A204.1 (cell line): ENCODE measurements around the gene ACVR2B.
"Not testable (repeated sequence)": the region's sequence is repeated elsewhere in the genome, so short reads cannot be mapped to it uniquely, and the experiment has no call there.

Experiments
- FAIRE-seq: peaks from 2 replicates; lab custom pipeline; 2012; peaks lifted over from hg19 to GRCh38; lab: Jason Lieb, UNC

The ACVR2B gene

GRCh38 chr3:38453075-38453912 lies at the start of gene ACVR2B:
Gene ACVR2B (plus strand): TSS chr3:38453890. CDS start chr3:38454323, 433 bp downstream.
- no peak for FAIRE-seq

DNA sequence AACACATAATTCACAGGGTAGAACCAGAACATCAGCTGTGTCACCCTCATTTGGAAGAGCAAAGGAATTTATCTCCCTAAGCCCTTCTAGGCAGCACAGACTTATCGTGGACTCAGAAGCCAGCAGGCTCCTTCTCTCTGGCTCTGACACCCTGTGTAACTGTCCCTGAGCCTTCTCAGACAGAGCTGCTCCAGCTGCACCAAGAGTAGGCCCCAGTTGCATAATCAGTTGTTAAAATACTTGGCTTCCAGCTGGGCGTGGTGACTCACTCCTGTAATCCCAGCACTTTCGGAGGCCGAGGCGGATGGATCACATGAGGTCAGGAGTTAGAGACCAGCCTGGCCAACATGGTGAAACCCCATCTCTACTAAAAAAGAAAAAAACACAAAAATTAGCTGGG lies 49.4 kb upstream of the ACVR2B start:
- FAIRE-seq: no peak

GRCh38 chr3:38411591-38411990 lies 42.1 kb upstream of the ACVR2B start:
- no peak for FAIRE-seq

DNA sequence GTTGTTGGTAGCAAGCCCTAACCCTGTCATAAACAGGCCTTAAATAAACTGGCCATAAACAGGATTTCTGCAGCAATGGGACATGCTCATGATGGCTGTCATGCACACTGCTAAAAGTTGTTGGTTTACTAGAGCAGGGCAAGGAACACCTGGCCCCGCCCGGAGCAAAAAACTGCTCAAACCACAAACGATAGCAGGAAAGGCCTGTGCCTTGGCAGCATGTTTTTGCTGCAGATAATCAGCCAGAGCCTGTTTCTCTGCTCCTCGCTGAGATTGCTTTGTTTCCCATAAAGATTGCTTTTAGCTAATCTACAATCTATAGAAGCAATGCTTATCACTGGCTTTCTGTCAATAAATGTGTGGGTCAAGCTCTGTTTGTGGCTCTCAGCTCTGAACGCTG lies 32.9 kb upstream of the ACVR2B start:
- FAIRE-seq: not testable (repeated sequence)

GRCh38 chr3:38421679-38422336 lies 31.9 kb upstream of the ACVR2B start:
- no peak for FAIRE-seq

GRCh38 chr3:38426798-38427426 lies 26.8 kb upstream of the ACVR2B start:
- not testable (repeated sequence) for FAIRE-seq

GRCh38 chr3:38432871-38433658 lies 20.6 kb upstream of the ACVR2B start:
- not testable (repeated sequence) for FAIRE-seq

- FAIRE-seq: not testable (repeated sequence)
Measured at GRCh38 chr3:38433661-38434060, 20.0 kb upstream of the ACVR2B start.

DNA sequence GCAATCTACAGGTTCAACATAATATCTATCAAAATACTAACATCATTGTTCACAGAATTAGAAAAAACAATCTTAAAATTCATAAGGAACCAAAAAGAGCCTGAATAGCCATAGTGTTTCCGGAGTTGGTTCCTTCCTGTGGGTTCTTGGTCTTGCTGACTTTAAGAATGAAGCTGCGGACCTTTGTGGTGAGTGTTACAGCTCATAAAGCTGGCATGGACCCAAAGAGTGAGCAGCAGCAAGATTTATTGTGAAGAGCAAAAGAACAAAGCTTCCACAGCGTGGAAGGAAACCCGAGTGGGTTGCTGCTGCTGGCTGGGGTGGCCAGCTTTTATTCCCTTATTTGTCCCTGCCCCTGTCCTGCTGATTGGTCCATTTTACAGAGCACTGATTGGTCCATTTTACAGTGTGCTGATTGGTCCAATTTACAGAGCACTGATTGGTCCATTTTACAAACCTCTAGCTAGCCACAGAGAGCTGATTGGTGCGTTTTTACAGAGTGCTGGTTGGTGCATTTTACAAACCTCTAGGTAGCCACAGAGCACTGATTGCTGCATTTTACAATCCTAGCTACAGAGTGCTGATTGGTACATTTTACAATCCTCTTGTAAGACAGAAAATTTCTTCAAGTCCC lies 15.1 kb upstream of the ACVR2B start:
- not testable (repeated sequence) for FAIRE-seq

- not testable (repeated sequence) for FAIRE-seq
Measured at GRCh38 chr3:38443205-38443604, 10.5 kb upstream of the ACVR2B start.

DNA sequence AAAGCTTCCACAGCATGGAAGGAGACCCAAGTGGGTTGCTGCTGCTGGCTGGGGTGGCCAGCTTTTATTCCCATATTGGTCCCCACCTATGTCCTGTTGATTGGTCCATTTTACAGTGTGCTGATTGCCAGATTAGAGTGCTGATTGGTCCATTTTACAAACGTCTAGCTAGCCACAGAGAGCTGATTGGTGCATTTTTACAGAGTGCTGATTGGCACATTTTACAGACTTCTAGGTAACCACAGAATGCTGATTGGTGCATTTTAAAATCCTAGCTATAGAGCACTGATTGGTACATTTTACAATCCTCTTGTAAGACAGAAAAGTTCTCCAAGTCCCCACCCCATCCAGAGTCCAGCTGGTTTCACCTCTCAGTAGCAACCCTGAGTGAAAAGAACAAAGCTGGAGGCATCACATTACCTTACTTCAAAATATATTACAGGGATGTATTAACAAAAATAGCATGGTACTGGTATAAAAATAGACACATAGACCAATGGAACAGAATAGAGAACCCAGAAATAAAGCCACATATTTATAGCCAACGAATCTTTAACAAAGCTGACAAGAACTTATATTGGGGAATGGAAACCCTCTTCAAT lies 7.5 kb upstream of the ACVR2B start:
- no peak for FAIRE-seq

DNA sequence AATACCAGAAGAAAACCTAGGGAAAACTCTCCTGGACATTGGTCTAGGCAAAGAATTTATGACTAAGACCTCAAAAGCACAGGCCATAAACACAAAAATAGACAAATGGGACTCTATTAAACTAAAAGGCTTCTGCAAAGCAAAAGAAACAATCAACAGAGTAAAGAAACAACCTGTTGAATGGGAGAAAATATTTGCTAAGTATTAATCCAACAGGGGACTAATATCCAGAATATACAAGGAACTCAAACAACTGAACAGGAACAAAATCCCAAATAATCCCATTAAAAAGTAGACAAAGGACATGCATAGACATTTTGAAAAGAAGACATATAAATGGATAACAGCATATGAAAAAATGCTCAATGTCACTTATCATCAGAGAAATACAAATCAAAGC lies 6.9 kb upstream of the ACVR2B start:
- no peak for FAIRE-seq

- no peak for FAIRE-seq
Measured at GRCh38 chr3:38450853-38451252, 2.8 kb upstream of the ACVR2B start.

- FAIRE-seq: no peak
Measured at GRCh38 chr3:38453913-38454177, 155 bp downstream of the ACVR2B start.

DNA sequence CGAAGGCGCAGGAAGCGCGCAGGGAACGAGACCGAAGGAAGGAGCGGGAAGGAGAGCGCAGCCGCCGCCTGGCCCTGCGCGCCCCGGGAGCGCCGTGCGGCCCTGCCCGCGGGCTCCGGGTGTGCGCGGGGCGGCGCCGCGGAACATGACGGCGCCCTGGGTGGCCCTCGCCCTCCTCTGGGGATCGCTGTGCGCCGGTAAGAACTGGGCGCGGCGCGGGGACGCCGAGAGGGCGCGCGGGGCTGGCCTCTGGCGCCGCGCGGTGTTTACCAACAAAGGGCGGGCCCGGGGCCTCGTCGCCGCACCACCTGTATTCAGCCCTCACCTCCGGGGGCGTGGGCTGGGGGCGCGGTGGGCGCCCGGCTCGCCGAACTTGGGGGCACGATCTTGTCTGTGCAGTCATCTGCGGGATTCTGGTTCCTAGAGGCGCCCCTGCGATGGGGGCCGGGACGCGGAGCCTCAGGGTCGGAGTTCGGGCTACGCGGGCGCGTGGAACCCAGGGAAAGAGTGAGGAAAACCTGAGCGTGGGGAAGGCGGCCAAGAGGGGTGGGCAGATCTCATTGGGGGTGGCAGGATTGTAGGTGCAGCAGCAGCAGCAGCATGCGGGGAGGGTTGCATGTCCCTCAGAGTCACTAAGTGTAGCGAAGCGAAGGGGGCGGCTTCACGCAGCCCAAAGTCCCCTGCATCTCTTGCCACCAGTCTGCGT lies 641 bp downstream of the ACVR2B start:
- no peak for FAIRE-seq

DNA sequence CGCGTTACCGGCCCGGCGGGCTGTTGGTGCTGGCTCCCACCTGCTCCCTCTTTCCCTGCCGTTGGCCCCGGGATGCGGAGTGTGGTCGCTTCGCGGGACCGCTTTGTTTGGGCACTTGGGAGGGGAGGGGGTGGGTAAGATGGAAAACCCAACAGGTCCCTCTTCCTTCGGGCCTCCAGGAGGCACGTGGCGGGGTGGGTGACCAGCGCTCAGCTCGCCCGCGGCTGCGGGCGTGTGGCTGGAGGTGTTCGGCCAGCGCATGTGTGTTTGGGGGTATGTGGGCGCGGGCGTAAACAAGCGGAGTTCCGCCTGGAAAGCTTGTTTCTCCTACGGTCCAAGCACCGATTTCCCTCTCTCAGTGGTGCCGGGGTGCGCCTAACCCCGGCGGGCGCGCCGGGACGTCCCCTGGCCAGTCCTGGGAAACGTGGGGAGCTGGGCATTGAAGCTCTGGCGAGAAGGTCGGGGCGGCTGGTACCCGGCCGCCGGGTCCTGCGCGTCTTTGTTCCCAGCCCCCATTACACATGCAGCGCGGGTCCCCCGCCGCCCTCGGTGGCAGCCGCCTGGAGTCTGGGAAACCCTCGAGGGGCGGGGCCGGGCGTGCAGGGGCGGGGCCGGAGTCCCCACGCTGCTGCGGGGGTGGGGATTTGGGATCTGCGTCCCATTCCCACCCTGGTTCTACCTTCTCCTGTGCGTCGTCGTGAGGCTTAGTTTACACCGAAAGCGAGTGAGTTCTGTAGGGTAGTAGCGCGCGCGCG lies 1.4 kb downstream of the ACVR2B start:
- FAIRE-seq: no peak

GRCh38 chr3:38455639-38456430 lies 2.1 kb downstream of the ACVR2B start:
- FAIRE-seq: no peak

GRCh38 chr3:38457111-38458003 lies 3.7 kb downstream of the ACVR2B start:
- no peak for FAIRE-seq
